GM12891 (cell line): Measurements from ENCODE around the gene MAP1S.

Experiments used
- POLR2A ChIP-seq: IDR thresholded peaks from 2 replicates; pipeline ENCODE4 v1.6.1; 2011; ENCODE audit warnings: low read depth, low read length, control low read depth
- POLR2AphosphoS5 ChIP-seq: IDR thresholded peaks from 2 replicates; pipeline ENCODE4 v1.6.1; 2011; ENCODE audit warnings: low read depth, low read length, control low read depth
- SPI1 ChIP-seq: IDR thresholded peaks from 2 replicates; pipeline ENCODE4 v1.6.1; 2011; ENCODE audit warnings: low read depth, low read length, control low read depth

DNA sequence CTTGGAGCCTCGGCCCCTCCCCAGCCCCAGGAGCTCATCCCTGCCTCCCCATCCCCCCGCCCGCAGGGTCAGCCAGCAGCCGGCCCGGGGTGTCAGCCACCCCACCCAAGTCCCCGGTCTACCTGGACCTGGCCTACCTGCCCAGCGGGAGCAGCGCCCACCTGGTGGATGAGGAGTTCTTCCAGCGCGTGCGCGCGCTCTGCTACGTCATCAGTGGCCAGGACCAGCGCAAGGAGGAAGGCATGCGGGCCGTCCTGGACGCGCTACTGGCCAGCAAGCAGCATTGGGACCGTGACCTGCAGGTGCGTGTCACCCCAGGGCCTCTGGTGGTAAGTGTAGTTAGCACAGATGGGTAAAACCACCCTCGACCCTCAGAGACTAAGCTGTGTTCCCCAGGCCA lies 13.8 kb downstream of the MAP1S start:
- no peak for TF ChIP-seq SPI1
- TF ChIP-seq POLR2A, result no peak
- no peak for TF ChIP-seq POLR2AphosphoS5
